MM.1S (cell line): ENCODE data around the gene SH3RF3.
"Not testable (repeated sequence)": the region's sequence is repeated elsewhere in the genome, so short reads cannot be mapped to it uniquely, and the experiment has no call there.

ENCODE experiments used
- CTCF ChIP-seq: fragments of 300-600 bp; sonication (generic); IDR thresholded peaks from 2 replicates; pipeline ENCODE4 v1.5.1; 2016; ENCODE audit warnings: antibody characterized with exemption, low read length, mixed read lengths
- EZH2 ChIP-seq: fragments of 300-600 bp; sonication (generic); optimal IDR thresholded peaks from 2 replicates; pipeline ENCODE3; 2017; ENCODE audit warnings: low read depth, mild to moderate bottlenecking, antibody characterized with exemption, low read length, mixed read lengths

- not testable (repeated sequence) for TF ChIP-seq CTCF, EZH2
These were observed 11.8 kb upstream of the SH3RF3 start for GRCh38 chr2:109117181-109117580.
